NCI-H748 (cell line): ENCODE measurements around the gene HMG20A.
A peak's percentile ranks its signal among the peaks of the same experiment; 100 is the strongest.

Experiments
- DNase-seq: peaks from one replicate; lab custom pipeline; 2025; ENCODE audit not compliant: unreplicated experiment; lab: John Stamatoyannopoulos, UW

The HMG20A gene

GRCh38 chr15:77497110-77497737 lies 76.5 kb downstream of the HMG20A start:
- DNase-seq = no peak

DNA sequence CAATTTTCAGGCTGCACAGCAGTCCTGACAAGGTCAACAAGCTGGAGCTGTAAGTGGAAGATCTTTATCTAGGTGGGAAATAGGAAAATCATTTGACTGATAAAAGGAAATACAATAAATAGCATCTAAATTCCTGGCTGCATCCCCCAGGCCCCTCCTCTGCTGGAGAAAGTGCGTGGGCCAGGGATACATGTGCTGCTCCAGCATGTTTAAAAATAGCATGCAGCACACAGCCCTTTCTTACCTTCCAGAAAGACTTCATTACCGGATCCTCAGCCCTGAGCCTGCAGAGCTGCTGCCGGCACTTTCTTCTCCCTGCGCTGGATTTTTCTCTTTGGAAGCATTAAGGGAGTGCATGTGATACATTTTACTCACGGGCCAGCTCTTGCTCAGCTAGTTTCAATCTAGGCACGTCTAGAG lies 77.3 kb downstream of the HMG20A start:
- no peak for DNase-seq

DNA sequence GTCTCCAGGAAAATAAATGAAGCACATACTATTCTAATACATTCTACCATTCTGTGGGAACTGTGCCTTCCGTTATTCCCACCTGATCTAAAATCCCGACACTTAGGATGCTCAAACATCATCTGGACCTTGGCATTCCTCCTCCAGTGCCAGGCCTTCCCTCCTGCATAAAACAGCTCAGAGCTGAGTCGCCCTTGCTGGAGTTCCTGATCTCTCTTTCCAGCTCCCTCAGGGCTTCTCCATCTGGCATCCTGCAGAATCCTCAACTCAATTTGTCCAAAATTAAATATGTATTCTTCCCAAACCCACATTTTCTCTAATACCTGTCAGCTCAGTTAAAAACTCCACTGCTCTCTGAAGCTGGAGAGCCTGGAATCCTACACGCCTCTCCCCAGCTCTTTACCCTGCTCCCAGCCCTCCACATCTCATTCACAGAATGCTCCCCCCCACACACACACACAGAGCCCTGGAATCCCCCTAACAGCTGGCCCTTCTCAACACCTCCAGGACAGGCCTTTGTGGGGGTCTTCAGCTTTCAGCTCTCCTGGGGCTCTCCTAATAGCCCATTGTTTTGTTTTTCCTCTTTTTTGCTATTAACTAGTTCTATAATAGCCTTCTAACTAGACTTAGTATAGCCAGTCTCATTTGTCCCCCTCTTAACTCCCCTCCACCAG lies 78.5 kb downstream of the HMG20A start:
- DNase-seq = no peak

DNA sequence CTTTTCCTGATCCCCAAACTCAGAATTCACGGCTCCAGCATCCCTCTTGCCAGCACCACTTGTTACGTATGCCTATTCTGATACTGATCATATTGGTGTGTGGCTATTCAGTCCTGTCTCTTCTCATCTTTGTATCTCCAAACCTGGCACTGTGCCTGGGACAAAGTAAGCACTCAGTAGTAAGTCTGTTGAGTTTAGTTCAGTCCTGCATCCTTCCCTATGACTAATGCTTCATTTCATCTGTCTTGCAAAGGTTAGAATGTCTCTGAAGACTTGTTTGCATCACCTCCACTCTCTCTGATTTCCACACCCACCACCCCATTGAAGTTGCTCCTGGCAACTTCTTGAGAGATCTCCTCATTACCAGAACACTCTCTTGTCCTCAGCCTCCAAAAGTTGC lies 80.3 kb downstream of the HMG20A start:
- DNase-seq = no peak

DNA sequence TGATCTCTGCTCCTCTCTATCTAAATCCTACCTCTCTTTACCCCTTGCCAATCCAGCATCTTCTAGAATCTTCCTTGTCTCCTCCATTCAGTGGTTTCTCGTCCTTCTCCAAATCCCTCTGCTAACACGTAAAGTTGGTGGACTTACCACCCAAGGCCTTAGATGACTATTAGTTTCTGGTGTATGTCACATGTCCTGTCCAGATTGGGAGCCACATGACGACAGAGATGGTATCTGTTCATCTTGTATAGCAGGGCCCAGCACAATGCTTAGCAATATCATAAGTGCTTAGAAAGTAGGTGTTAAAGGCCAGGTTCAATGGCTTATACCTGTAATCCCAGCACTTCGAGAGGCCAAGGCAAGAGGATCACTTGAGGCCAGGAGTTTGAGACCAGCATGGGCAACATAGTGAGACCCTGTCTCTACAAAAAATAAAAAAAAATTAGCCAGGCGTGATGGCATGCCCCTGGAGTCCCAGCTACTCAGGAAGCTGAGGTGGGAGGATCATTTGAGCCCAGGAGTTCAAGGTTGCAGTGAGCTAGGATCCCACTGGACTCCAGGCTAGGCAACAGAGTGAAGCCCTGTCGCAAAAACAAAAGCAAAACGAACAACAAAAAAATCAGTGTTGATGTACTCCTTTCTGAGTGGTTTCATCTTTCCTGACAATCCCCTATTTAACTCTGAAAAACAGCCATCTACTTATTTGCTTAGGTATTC lies 81.8 kb downstream of the HMG20A start:
- DNase-seq = no peak

DNA sequence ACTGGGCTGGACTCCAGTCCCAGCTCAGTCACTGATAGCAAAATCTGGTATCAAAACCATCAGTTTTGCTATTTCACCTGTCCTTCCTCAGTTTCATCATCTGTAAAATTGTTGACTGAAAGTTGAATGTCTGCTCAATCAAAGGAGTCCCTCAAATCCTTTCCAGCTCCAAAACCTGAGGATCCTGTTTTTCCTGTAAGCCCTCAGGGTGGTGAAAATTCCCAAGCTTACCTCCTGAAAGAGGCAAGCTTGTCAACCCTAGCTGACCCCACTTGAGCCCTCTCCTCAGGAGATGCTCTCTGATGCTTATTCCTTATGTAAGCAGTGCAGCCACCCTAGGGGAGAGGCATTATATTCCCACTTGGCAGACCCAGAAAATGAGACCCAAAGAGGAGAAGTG lies 82.6 kb downstream of the HMG20A start:
- DNase-seq = no peak

GRCh38 chr15:77503764-77504163 lies 83.1 kb downstream of the HMG20A start:
- no peak for DNase-seq

GRCh38 chr15:77504306-77504705 lies 83.6 kb downstream of the HMG20A start:
- peak; percentile 78 for DNase-seq

GRCh38 chr15:77504871-77505270 lies 84.2 kb downstream of the HMG20A start:
- DNase-seq = no peak

DNA sequence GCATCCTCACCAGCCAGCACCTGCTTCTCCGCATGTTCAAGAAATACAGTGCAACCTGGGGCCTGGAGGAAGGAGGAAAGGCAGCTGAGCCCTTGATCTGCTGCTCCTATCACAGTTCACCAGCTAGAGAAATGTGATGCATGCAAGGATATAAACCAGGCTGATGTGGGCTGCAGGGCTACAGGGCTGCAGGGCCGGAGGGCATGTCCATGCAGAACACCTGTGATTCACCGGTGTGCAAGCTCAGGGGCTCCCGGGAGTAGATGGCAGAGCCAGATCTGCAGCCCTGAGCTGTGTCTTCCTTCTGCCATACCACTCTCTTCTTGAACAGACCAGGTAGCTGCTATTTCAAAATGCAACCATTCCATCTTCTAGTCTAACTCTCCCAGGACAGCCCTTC lies 84.9 kb downstream of the HMG20A start:
- no peak for DNase-seq

- peak; percentile 13 for DNase-seq
These were observed 85.8 kb downstream of the HMG20A start for GRCh38 chr15:77506311-77507142.

DNA sequence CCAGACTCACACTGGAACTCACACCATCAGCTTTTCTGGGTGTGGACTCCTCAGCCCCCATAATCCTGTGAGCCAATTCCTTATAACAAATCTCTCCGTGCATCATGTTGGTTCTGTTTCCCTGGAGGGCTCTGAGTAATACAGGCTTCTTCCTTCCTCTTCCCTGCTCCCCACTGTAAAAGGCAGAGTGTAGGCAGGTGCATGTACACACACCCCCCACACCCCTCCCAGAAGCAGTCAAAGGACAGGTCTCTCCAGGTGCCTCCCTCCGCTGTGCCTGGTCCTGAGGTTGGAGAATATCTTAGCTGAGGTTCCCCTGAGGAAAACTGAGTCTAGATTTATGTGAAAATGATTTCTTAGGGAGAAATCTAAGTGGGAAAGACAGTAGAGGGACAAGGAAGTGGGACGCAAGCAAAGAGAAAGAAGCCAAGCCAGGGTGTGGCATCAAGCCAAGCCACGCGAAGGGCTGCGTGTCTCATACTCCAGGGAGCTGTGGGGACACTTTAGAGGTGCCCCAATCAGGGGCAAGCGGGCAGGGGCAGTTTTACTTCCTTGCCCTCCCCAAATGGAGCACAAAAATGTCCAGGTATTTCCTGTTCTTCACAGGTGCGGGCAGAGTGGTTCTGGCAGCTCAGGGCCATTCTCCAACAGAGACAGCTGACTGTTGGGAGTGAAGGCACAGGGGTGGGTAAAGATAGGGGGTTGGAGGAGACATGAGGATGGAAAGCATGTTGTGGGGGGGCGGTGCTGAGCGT lies 86.6 kb downstream of the HMG20A start:
- DNase-seq = no peak

- no peak for DNase-seq
These were observed 87.2 kb downstream of the HMG20A start for GRCh38 chr15:77507911-77508310.

GRCh38 chr15:77508541-77509243 lies 88.0 kb downstream of the HMG20A start:
- no peak for DNase-seq

DNA sequence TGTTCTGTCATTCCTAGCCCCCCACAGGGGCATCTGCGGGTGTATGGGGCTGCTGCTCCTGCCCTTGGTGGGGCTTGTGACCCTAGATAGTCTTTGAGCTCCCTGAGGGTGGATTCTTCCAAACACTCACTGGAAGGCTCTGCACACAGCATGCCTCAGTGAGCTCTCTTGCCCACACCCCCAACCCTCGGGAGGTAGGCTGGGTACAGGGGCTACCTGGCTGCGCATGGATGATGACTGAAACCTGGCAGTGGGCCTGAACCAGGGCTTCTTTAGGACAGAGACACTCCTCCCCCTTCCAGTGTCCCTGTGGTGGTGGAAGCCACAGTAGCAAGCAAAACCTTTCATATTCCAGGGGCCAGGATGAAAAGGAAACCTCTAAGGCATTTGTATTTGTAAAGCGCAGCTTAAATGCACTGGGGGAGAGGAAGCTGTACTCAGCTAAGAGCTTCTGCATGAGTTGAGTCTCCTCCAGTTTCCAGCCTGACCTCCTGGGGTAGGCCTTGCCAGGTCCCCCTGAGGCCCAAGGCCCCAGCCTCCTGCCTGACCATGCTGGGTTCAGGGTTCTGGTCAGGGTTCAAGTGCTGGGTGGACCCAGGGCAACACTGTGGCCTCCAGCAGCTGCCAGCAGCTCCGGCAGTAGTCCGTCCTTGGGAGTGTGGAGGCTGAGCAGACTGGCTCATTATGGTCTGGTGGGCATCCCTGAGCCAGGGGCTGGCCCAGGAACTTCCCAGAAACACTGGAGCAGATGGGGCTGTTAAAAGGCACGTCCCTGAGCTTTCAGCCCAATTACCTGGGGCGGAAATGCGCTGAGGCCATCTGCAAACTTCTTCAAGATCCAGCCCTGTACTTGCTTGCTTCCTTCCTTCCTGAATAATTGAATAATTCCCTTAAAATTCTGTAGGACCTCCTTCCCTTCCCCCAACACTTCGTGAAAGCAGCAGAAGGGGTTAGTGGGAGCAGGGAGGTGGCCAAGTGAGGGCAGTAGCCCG lies 89.7 kb downstream of the HMG20A start:
- DNase-seq = no peak

DNA sequence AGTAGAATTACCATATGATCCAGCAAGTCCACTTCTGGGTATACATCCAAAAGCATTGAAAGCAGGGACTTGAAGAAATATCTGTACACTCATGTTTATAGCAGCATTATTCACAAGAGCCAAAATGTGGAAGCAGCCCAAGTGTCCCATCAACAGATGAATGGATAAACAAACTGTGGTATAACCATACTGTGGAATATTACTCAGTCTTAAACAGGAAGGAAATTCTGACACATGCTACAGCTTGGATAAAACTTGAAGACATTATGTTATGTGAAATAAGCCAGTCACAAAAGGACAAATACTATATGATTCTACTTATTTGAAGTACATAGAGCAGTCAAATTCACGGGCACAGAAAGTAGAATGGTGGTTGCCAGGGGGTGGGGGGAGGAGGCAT lies 91.2 kb downstream of the HMG20A start:
- no peak for DNase-seq

GRCh38 chr15:77513226-77513625 lies 92.5 kb downstream of the HMG20A start:
- DNase-seq = no peak

GRCh38 chr15:77514641-77515402 lies 94.1 kb downstream of the HMG20A start:
- no peak for DNase-seq
